ENCODE results near the gene ARFGAP1. TPM values are rescaled to one million over a fixed set of nuclear protein-coding genes. Genes with fewer than 3 reads are reported as not detected.

The ARFGAP1 gene
- total RNA-seq, 1 experiment from 2014 or later = 61.8 TPM

DNA sequence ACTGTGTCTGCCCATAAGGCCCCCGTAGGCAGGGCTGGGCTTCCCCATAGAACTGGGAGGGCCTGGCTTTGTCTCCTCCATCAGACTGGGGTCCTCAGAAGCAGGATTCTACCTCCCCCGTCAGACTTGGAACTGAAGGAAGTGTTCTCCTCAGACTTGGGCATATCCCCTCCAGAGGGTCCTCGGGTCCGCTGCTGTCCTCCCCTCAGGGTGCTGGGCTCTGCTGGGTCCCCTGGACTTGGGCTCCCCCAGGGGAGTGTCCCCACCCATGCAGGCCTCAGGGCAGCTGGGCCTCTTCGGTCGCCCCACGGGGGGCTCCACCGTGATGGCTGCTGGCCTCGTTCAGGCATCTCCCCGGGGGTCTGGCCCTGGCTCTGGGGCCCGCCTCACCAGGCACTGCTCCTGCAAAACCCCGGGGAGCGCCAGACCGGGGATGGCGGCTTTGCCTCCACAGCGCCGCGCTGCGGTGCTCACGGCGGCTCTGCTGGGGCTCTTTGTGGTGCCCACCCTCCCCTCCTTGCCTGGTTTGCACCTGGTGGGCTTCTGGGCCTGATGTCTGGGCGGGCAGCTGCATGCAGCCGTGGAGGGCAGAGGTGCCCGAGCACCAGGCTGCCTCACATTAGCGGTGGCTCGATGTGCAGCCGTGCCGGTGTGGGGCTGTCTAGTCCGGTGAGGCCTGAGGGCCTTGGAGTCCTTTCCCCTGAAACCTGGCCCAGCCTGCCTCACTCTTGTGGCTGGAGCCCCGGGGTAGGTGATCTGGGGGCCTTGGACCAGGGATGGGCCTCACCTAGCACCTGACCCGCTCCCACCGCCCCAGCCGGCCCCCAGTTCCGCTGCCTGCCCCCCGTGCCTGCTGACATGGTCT is 34.3 kb downstream of the ARFGAP1 start:
- DNase-seq (ENCODE audit: low read depth) = no peak

- no peak for DNase-seq (ENCODE audit: low read depth)
Measured at GRCh38 chr20:63307538-63308217, 35.1 kb downstream of the ARFGAP1 start.

DNA sequence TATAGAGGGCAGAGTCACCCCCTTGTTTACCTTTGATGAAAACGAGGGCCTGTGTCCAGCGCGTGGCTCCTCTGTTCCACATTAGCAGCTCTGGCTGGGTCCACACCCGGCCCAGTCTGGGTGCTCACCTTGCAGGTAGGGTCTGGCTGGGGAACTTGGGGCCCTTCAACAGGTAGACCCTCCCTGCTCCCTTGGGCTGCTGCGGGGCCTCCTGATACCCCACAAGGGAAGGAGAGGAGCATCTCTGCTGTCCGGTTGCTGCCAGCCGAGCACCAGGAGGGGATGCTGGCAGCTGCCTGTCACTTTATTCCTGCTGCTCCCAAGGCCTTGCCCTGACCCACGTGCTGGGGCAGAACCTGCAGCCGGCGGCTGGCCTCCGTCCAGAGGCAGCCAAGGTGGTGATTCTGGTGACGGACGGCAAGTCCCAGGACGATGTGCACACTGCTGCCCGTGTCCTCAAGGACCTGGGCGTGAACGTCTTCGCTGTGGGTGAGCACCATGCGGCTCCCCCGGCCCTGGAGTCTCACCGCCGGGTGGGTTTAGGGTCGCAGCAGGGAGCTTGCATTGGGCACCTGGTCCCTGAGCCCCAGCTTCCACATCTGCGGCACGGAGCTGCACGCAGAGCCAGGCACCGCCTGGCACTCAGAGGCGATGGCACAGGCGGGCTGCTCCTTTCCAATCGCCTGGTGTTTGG is 35.8 kb downstream of the ARFGAP1 start:
- no peak for DNase-seq (ENCODE audit: low read depth)

DNA sequence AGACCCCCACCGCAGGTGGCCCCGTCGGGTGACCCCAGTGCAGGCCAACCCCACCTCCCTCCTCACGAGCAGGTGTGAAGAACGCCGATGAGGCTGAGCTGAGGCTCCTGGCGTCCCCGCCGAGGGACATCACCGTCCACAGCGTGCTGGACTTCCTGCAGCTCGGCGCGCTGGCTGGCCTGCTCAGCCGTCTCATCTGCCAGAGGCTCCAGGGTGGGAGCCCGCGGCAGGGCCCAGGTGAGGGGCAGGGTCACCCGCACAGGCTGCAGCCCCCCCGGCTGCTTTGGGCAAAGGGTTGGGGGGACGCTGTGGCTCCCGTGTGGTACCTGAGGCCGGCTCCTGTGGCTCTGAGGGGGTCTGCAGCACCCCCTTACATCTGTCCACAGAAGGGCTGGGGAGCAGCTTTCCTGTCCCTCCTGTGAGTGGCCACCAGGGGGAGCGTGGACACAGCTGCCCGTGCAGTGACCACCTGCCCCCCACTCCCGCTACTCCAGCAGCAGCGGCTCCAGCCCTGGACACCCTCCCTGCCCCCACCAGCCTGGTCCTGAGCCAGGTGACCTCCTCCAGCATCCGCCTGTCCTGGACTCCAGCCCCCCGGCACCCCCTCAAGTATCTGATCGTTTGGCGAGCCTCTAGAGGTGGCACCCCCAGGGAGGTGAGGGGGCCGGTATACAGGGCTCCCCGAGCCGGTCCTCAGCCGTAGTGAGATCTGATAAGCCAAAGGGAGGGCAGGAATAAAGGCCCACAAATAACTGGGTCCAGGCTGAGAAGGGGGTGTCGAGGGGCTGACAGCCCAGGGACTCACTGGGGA is 36.9 kb downstream of the ARFGAP1 start:
- peak; percentile 15 for DNase-seq (ENCODE audit: low read depth)

DNA sequence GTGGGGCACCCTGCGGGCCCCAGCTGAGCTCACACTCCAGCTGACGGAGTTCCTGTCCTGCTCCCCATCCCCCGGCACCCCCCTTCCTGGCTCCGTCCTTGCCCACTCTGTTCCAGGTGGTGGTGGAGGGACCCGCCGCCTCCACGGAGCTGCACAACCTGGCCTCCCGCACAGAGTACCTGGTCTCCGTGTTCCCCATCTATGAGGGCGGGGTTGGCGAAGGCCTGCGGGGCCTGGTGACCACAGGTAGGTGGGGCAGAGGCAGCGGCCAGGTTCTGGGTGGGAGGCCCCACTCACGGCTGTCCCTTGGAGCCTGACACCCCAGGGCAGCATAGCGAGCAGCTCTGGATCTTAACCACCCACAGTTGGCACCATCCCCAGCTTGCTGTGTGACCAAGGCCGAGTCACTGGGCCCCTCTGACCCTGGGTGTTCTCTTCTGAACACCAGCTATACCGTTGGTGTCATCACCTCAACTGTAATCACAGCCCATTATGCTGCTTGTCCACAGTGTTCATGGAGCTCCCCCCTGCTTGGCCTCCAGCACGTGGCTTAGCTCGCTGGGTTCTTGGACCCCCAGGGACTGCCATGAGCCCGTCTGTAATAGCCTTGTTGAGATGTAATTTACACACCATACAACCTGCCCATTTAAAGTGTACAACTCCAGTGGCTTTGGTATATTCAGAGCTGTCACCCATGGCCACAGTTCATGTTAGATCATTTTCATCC is 37.8 kb downstream of the ARFGAP1 start:
- DNase-seq (ENCODE audit: low read depth) = peak; percentile 23

DNA sequence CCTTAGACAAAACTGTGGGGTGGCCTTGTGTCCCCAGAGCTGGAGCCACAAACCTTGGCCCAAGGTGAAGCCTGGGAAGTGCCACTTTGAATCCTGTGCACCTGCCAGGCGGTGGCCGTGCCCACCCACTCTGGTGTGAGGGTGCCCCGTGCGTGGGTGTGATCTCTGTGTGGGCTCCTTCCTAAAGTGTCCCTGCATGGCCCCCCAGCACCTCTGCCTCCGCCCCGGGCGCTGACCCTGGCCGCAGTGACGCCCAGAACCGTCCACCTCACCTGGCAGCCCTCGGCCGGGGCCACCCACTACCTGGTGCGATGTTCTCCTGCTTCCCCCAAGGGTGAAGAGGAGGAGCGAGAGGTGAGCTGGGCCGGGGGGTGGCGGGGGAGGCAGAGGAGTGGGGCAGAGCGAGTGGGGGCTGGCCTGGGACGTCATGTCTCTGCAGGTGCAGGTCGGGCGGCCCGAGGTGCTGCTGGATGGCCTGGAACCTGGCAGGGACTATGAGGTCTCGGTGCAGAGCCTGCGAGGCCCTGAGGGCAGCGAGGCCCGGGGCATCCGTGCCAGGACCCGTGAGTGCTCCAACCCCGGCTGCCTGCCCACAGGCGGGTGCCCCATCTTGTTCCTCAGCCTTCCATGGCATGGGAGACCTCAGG is 38.7 kb downstream of the ARFGAP1 start:
- DNase-seq (ENCODE audit: low read depth) = no peak

- DNase-seq (ENCODE audit: low read depth) = no peak
Measured at GRCh38 chr20:63311833-63312243, 39.2 kb downstream of the ARFGAP1 start.

GRCh38 chr20:63312273-63312672 is 39.7 kb downstream of the ARFGAP1 start:
- no peak for DNase-seq (ENCODE audit: low read depth)

DNA sequence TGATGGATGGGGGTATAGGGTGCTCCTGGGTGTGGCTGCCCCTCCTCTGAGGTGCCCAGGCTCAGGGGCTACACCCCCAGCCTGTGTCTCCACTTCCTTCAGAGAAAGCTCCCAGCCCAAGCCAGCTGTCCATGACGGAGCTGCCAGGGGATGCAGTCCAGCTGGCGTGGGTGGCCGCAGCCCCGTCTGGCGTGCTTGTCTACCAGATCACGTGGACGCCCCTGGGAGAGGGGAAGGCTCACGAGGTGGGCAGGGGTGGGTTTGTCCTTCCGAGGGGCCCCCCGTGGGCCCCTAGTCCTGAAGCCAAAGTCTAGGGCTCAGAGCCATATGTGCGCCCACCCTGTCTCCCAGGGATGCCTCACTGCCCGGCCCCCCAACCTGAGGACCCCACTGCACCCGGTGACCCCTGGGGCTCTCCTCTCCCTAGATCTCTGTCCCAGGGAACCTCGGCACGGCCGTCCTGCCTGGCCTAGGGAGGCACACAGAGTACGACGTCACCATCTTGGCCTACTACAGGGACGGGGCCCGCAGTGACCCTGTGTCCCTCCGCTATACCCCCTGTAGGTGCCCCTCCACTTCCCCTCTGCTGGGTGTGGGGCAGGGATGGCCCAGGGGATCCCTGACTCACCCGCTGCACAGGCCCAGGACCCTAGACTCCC is 40.2 kb downstream of the ARFGAP1 start:
- no peak for DNase-seq (ENCODE audit: low read depth)

GRCh38 chr20:63313349-63314014 is 40.9 kb downstream of the ARFGAP1 start:
- DNase-seq (ENCODE audit: low read depth) = no peak

DNA sequence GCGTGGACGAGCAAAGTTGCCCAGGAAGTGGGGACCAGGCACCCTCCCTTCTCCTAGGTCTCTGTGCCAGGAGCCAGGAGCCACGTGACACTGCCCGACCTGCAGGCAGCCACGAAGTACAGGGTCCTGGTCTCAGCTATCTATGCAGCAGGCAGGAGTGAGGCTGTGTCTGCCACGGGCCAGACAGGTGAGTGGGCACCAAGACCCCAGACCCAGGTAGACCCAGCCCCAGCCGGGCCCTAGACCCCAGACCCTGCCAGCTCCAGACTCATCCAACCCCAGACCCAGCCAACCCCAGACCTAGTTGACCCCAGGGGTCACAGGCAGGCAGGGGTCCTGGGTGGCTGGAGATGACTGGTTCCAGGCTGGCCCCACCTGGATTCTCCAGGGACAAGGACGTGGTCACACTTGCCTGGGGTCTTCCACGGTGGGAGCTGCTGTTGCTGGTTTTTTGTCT is 41.4 kb downstream of the ARFGAP1 start:
- no peak for DNase-seq (ENCODE audit: low read depth)

DNA sequence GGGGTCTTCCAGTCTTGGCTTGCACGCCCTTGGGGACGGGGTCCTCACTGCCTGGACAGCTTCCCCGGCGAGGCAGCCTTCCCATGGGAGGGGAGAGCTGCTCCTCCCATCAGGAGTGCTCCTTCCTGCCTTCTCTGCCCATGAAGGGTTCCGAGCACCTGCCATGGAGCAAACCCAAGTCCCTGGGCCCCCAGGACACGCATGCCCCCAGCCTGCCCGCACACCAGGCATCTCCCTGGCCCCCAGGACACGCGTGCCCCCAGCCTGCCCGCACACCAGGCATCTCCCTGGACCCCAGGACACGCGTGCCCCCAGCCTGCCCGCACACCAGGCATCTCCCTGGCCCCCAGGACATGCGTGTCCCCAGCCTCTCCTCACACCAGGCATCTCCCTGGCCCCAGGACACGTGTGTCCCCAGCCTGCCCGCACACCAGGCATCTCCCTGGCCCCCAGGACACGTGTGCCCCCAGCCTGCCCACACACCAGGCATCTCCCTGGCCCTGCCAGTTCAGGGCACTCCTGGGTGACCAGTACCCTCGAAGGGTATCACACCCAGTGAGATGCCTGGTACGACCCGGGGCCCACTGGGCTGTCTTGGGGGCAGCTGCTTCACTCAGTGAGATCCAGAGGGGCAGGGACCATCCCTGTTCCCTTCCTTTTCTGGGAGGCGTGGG is 42.1 kb downstream of the ARFGAP1 start:
- no peak for DNase-seq (ENCODE audit: low read depth)

DNA sequence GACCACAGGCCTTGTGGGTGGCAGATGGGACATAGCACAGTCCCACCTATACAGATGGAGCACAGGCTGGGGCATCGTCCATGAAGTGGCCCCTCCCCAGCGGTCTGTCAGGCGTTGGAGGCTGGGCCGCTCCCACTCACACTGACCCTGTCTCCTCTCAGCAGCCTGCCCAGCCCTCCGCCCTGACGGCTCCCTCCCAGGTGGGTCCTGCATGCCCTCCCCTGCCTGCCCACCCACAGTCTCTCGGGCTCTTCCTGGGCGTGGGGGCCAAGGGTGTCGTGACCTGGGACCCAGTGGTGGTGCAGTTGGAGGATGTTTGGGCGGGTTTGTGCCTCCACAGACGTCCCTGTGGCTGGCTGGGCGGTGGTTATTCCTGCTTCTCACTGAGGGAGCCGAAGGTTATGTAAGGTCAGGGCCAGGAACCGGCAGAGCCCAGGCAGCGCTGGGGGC is 42.7 kb downstream of the ARFGAP1 start:
- no peak for DNase-seq (ENCODE audit: low read depth)

DNA sequence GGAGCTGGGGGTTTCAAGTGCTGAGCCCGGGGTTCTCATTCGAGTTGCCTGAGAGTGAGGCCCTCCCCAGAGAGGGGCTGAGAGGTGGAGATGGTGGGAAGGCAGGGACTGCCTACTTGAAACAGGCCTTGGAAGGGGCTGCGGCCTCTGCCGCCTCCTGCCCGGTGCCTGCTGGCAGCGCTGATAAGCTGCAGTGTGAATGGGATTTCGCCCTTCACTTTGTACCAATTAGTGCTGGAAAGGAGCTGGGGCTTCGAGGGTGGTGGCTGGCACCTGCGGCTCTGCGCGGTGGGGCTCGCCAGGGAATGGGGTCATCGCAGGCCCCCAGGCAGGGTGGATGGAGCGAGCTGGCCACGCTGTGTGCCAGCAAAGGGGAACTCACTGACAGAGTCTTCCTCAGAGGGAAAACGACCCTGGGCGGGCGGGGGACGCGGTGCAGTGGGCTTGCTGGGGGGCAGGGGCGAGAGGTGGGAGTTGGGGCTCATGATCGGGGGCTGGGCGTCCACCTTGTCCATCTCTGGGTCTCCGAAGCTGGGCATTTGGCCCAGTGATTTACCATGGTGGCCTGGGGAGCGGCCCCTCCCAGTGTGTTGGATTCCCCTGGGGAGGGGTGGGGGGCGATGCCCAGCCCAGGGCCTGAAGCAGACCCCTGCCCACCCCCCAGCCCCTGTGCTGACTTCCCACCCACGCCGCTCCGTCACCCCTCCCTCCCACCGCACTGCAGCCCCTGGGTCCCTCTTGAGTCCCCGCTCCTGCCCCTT is 43.3 kb downstream of the ARFGAP1 start:
- no peak for DNase-seq (ENCODE audit: low read depth)

GRCh38 chr20:63316502-63316921 is 43.9 kb downstream of the ARFGAP1 start:
- no peak for DNase-seq (ENCODE audit: low read depth)

GRCh38 chr20:63317061-63317460 is 44.4 kb downstream of the ARFGAP1 start:
- DNase-seq (ENCODE audit: low read depth) = no peak

- no peak for DNase-seq (ENCODE audit: low read depth)
Measured at GRCh38 chr20:63317601-63318291, 45.1 kb downstream of the ARFGAP1 start.

Measured in LHCN-M2 (cell line).